HG03175 (cell line): ENCODE data around the gene CDX2.

ENCODE experiments used
- ATAC-seq: cut with Tn5 transposase; IDR thresholded peaks from one replicate; pipeline ENCODE4 v1.9.1; 2021; ENCODE audit warnings: mild to moderate bottlenecking, moderate library complexity; ENCODE audit not compliant: unreplicated experiment

Gene CDX2

GRCh38 chr13:27933118-27933517 lies 36.0 kb downstream of the CDX2 start:
- no peak for ATAC-seq

DNA sequence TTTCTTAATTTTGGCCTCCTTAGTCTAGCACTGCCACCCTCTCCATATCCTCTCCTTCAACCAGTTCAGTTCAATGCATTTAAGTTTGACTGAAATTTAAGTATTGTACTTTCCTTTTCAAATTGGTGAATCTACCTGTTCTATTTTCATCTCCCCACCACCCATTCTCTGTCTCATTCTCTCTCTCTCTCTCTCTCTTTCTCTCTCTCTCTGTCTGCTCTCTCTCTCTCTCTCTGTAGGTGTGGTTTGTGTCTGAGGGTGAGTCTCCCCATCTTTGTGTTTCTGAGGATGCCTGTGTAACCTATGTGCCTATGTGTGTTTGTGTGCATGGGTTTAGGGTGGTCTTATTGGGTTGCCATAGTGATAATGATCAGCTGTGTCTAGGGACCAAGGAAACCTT lies 39.2 kb downstream of the CDX2 start:
- no peak for ATAC-seq

DNA sequence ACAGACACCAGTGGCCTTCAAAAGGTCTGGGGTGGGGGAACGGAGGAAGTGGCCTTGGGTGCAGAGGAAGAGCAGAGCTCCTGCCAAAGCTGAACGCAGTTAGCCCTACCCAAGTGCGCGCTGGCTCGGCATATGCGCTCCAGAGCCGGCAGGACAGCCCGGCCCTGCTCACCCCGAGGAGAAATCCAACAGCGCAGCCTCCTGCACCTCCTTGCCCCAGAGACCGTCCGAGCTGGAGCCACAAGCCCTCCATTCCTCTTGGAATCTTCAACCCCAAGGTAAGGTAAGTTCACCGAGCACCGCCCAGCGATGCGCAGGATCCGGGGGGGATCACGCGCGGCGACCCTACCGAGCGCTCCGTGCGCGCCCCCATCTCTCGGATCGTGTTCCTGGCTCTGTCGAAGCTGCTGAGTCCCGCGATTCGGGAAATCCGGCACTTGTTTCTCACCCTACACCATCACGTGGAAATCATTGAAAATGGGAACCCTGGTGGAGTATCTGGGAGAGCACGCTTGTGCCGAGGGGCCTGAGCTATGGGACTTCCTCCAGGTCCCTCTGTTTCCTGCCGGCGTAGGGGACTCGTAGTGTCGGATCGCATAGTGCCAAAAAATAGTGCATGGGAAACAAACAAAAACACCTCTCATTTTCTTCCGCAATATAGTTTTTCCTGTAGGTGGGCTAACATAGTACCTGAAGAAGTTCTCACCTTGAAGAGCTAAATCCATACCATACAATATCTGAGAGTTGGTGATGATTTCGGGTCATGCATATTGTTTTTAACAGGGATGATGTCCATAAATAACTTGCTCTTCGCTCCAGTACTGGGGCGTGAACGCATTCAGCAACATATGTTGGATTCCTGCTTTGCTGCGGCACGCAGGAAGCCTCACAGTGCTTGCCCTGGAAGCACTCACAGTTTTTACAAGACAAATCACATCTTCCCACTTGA lies 40.0 kb downstream of the CDX2 start:
- ATAC-seq, result no peak

DNA sequence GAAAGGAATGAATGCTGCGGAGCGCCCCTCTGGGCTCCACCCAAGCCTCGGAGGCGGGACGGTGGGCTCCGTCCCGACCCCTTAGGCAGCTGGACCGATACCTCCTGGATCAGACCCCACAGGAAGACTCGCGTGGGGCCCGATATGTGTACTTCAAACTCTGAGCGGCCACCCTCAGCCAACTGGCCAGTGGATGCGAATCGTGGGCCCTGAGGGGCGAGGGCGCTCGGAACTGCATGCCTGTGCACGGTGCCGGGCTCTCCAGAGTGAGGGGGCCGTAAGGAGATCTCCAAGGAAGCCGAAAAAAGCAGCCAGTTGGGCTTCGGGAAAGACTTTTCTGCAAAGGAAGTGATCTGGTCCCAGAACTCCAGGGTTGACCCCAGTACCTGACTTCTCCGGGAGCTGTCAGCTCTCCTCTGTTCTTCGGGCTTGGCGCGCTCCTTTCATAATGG lies 40.7 kb downstream of the CDX2 start:
- ATAC-seq, result no peak

GRCh38 chr13:27927444-27928352 lies 41.4 kb downstream of the CDX2 start:
- no peak for ATAC-seq

GRCh38 chr13:27926644-27927434 lies 42.3 kb downstream of the CDX2 start:
- ATAC-seq, result no peak

DNA sequence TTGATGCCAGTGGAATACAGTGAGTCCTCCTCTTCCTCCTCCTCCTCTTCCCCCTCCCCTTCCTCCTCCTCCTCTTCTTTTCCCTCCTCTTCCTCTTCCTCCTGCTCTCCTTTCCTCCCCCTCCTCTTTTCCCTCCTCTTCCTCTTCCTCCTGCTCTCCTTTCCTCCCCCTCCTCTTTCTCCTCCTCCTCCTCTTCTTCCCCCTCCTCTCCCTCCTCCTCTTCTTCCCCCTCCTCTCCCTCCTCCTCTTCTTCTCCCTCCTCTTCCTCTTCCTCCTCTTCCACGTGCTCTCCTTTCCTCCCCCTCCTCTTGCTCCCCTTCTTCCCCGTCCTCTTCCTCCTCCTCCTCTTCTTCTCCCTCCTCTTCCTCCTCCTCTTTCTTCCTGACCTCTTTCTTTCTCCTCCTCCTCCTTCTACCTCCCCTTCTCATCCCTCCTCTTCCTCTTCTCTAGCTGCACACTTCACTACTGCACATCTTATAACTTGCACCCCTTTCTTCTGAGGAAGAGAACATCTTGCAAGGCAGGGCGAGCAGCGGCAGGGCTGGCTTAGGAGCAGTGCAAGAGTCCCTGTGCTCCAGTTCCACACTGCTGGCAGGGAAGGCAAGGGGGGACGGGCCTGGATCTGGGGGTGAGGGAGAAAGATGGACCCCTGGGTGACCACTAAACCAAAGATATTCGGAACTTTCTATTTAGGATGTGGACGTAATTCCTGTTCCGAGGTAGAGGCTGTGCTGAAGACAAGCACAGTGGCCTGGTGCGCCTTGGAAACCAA lies 43.7 kb downstream of the CDX2 start:
- ATAC-seq, result no peak

DNA sequence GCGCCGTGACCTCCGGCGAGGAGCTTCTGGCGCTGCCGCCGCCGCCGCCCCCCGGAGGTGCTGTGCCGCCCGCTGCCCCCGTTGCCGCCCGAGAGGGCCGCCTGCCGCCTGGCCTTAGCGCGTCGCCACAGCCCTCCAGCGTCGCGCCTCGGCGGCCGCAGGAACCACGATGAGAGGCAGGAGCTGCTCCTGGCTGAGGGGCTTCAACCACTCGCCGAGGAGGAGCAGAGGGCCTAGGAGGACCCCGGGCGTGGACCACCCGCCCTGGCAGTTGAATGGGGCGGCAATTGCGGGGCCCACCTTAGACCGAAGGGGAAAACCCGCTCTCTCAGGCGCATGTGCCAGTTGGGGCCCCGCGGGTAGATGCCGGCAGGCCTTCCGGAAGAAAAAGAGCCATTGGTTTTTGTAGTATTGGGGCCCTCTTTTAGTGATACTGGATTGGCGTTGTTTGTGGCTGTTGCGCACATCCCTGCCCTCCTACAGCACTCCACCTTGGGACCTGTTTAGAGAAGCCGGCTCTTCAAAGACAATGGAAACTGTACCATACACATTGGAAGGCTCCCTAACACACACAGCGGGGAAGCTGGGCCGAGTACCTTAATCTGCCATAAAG lies 44.5 kb downstream of the CDX2 start:
- no peak for ATAC-seq

DNA sequence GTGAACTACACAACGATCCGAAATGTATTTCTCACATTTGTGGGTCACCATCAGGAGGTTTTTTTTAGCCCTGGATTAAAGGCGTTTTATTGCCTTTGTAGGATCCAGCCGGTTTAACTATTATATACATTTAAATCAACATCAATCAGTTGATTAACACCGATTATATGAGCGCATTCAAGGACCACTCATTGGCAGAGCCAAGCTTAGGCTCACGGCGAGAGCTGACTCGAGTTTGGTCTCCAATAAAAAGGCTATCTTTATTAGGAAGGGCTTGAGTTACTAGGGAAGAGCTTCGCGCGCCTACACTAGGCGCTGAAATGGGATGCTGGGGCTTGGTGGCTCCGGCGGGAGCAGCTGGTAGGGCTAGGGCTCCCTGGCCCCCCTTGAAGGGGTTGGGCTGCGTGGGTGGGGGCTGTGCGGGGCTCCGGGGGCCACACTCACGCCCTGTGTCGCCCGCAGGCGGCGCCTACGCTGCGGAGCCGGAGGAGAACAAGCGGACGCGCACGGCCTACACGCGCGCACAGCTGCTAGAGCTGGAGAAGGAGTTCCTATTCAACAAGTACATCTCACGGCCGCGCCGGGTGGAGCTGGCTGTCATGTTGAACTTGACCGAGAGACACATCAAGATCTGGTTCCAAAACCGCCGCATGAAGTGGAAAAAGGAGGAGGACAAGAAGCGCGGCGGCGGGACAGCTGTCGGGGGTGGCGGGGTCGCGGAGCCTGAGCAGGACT lies 45.2 kb downstream of the CDX2 start:
- no peak for ATAC-seq

- ATAC-seq, result no peak
These were observed 46.1 kb downstream of the CDX2 start for GRCh38 chr13:27922883-27923612.

DNA sequence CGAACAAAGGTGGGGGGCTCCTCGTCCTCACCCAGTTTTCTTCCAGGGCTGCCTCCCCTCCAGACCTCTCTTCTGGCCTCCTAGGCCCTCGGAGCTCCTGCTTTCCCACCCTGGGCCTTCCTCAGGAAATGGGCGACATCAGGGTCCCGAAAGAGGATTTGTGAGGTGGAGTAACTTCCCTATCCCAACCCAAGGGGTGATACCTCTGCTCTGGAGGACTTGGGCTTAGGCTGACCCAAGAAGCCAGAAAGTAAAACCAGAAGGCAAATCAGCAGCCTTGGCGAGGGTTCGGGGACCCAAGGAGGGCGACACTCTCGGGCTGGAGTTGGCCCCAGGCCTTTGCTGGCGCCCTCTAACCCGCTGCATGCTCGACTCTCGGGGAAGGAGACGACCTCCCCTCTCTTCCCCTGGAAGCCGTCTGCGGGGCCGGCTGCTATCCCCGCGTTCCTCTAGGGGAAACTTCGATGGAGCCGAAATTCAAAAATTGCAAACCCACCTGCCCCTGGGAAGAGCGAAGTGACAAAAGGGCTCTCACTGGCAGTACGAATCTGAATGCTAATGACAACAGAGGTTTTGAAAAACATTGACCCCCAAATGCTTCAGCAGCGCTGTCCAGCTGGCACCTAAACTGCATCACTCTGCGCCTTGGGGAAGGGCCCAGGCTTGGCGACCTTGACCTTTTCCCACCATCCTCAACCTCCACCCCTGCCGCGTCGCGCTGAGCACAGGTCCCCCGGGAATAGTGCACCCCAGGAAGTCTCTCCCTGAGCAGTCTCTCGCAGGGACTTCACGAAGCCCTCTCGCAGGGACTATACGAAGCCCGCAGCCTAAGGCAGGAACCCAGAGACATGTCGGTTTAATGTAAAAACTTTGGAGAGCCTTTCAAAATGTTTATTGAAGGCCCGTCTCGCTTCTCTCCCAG lies 46.9 kb downstream of the CDX2 start:
- no peak for ATAC-seq

DNA sequence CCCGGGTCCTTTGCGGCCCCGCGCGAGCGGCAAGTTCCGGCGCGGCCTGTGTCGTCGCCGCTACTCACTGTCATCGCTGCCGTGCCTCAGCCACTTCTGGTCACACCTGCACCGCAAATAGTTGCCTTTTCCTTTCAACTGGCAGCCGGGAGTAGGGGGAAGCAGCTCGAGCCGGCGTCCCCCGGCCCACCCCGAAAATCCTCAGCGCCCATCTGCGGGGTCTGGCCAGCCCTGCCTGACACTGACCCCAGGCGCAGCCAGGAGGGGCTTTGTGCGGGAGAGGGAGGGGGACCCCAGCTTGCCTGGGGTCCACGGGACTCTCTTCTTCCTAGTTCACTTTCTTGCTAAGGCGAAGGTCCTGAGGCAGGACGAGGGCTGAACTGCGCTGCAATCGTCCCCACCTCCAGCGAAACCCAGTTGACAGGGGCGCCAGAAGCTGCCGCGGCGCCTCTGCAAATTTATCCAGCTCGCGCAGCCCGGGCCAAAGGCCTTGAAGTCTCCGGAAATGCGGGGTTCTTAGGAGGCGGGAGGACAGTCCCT lies 47.6 kb downstream of the CDX2 start:
- no peak for ATAC-seq

DNA sequence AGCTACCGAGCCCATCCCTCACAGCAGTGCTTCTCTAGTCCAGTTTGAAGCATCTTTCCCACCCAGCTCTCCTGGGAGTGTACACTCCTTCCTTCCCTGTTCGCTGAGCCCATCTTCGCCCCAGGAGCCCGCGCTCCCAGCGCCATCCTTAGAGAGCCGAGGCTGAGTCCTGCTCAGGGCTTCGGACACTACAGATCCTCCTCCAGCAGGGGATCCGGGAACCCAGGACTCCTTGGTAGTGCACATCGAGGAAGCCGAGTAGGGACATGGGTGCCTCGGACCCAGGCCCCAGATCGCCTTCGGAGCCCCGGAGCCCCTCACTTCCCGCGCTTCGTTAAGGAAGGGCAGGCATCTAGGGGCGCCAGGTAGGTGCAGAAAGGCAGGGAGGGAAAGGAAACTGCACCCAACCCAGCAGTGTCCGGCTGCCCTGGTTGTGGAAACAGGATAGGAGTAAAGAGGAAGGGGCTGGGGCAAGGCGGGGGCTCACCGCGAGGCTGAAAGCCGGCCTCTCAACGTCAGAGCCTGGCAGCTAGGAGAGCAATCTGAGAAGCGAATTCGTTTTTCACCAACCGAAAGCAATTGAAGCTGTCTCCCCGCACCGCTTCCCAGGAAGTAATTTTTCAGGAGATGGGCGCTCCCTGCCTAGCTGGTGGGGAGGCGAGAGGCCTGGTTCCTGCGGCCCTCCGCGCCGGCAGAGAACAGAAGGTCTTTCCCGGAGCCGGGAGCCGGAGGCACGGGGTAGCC lies 48.3 kb downstream of the CDX2 start:
- ATAC-seq, result no peak

DNA sequence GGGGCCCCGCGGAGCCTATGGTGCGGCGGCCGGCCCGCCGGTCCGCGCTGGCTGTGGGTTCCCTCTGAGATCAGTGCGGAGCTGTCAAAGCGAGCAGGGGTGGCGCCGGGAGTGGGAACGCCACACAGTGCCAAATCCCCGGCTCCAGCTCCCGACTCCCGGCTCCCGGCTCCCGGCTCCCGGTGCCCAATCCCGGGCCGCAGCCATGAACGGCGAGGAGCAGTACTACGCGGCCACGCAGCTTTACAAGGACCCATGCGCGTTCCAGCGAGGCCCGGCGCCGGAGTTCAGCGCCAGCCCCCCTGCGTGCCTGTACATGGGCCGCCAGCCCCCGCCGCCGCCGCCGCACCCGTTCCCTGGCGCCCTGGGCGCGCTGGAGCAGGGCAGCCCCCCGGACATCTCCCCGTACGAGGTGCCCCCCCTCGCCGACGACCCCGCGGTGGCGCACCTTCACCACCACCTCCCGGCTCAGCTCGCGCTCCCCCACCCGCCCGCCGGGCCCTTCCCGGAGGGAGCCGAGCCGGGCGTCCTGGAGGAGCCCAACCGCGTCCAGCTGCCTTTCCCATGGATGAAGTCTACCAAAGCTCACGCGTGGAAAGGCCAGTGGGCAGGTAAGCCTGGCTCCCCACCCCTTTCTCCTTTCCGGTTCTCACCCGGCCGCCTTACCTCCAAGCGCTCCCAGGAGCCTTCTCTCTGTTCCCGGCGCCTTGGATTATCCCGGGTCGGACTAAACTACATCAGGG lies 49.0 kb downstream of the CDX2 start, which contains the start of gene PDX1:
Gene PDX1, plus strand, starts transcription at position 67 of the 743 bp plus-strand sequence. Its CDS starts 139 bp downstream, at position 206.
- ATAC-seq, result peak; percentile 52

GRCh38 chr13:27919659-27919933 lies 49.5 kb downstream of the CDX2 start:
- ATAC-seq, result no peak
